ENCODE results near the gene GRID2.

Gene GRID2

DNA sequence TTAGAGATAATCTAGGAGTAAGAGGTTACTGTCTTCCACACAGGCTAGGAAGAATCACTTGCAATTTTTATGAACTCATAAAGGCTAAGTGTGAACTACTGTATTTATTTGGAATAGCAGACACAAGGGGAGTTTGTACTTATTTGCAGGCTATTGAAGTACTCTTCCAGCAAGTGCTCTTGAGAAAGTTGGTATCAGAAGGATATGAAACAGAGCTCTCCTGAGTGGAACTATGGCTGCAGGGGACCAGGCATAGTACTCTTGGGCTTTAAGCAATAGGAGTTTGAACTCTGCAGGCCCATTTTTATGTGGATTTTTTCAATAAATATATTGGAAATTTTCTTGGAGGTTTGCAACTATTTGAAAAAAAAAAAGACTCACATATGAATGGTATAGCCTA is 768.5 kb downstream of the GRID2 start:
- DNase-seq (ENCODE audit: low read depth in 2 of 2): no peak

DNA sequence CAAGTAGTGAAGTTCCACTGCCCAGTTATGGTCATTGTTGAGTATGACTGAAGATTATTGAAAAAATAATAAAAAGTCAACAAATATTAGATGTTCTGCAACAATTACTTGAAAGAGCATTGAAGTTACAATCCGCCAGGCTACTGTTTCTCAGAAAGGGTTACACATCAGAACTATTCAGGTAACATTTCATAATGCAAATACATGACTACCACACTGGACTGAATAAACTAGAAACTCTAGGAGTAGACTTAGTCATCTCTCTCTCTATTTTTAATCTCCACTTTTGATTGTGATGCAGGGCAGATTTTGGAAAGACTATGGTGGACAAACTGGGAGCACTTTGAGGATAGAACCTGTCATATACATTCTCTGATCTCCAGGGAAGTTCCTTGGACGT is 776.5 kb downstream of the GRID2 start:
- no peak for DNase-seq (ENCODE audit: low read depth in 2 of 2)

- no peak for DNase-seq (ENCODE audit: low read depth in 2 of 2)
Measured at GRCh38 chr4:93084599-93085305, 781.0 kb downstream of the GRID2 start.

GRCh38 chr4:93086356-93086755 is 782.6 kb downstream of the GRID2 start:
- no peak for DNase-seq (ENCODE audit: low read depth in 2 of 2)

DNA sequence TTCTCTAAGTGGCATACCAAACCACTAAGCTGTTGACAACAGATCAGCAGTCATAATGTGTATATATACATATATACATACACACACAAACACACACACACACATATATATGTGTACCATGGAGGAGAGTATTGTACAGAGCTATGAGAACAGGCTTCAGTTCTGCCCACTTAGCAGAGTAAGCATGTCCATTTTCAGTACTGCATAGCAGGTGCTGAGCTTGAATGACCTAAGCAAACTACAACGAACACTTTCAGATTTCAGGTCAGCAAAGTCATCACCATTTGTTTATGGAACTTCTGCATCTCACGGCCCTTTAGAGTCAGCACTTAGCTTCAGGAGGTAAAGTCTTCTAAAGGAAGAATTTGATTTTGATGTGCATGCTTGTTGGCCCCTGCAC is 789.0 kb downstream of the GRID2 start:
- no peak for DNase-seq (ENCODE audit: low read depth in 2 of 2)

DNA sequence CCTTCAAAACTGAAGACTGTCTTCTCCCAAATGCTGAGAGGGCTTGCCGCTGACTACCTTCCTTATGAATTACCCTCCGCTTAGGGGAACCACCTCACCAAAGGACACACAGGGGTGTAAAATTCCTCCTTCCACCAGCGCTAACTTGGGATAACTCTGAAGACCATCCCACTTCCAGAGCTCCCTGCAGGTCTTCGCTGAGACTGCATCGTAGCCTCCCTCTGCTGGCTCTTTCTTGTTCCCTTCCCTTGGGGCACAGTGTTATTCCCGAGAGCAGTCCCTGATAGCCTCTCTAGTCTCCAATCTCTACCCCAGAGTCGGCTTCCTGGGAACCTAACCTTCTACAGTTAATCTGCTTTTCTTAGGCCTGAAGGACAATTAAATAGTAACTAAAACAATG is 799.3 kb downstream of the GRID2 start:
- DNase-seq (ENCODE audit: low read depth in 2 of 2): no peak

GRCh38 chr4:93116624-93117023 is 812.9 kb downstream of the GRID2 start:
- no peak for DNase-seq (ENCODE audit: low read depth in 2 of 2)

- DNase-seq (ENCODE audit: low read depth in 2 of 2): no peak
Measured at GRCh38 chr4:93127489-93127888, 823.7 kb downstream of the GRID2 start.

- no peak for DNase-seq (ENCODE audit: low read depth in 2 of 2)
Measured at GRCh38 chr4:93132631-93133030, 828.9 kb downstream of the GRID2 start.

- DNase-seq (ENCODE audit: low read depth in 2 of 2): no peak
Measured at GRCh38 chr4:93139118-93139517, 835.4 kb downstream of the GRID2 start.

DNA sequence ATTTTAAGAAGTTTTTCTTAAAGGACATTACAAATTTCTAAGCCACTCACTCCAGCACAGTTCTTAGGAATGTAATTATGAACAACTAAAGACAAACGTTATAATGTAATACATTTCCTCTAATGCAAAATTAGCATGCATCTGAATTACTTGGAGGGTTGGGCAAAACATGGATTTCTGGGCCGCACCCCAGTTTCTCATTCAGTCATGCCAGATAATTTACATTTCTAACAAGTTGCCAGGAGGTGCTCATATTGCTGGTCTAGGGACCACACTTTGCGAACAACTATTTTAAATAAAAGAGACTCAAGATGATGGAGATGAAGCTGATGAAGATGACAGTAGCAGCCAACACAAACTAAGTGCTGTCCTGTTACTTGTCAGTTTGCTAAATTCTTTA is 840.1 kb downstream of the GRID2 start:
- DNase-seq (ENCODE audit: low read depth in 2 of 2): no peak

DNA sequence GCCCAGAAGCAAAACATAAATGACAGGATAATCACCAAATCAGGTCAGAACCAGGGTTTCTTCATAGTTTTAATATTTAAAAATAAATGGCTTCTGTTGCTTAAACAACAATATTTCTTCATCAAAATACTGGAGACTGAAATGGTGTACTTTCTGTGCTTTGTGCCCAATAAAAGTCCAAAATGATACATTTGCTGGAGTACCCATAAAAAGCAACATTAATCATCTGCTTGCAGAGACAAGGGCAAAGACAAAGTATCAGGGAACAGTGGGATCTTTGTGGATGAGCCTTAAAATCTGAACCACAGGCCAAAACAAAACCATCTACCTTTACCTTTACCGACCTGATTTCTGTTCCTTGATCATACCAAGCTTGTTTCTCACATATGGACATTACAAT is 840.9 kb downstream of the GRID2 start:
- no peak for DNase-seq (ENCODE audit: low read depth in 2 of 2)

GRCh38 chr4:93147524-93148212 is 843.9 kb downstream of the GRID2 start:
- no peak for DNase-seq (ENCODE audit: low read depth in 2 of 2)

GRCh38 chr4:93152491-93152890 is 848.7 kb downstream of the GRID2 start:
- DNase-seq (ENCODE audit: low read depth in 2 of 2): no peak

GRCh38 chr4:93157986-93158385 is 854.2 kb downstream of the GRID2 start:
- no peak for DNase-seq (ENCODE audit: low read depth in 2 of 2)

DNA sequence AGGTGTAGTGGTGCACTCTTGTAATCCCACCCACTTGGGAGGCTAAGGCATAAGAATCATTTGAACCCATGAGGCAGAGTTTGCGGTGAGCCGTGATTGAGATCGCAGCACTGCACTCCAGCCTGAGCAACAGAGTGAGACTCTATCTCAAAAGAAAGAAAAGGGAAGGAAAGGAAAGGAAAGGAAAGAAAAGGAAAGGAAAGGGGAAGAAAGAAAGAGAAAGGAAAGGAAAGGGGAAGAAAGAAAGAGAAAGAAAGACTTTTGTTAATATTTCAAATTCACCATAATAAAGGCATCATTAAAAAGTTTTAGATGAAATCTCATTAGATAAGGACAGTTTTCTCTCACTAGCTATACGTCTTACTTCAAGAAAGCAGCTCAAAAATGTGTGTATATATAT is 864.3 kb downstream of the GRID2 start:
- no peak for DNase-seq (ENCODE audit: low read depth in 2 of 2)

DNA sequence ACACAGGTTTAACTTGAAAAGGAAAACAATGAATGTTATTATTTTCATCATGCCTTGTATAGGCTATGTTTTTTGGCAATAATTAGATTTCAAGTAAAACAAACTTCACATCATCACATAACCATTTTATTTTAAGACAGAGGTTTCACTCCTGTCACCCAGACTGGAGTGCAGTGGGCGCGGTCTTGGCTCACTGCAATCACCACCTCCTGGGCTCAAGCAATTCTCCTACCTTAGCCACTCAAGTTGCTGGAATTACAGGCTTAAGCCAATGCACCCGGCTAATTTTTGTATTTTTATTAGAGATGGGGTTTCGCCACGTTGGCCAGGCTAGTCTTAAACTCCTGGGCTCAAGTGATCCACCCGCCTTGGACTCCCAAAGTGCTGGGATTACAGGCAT is 866.2 kb downstream of the GRID2 start:
- DNase-seq (ENCODE audit: low read depth in 2 of 2): no peak

DNA sequence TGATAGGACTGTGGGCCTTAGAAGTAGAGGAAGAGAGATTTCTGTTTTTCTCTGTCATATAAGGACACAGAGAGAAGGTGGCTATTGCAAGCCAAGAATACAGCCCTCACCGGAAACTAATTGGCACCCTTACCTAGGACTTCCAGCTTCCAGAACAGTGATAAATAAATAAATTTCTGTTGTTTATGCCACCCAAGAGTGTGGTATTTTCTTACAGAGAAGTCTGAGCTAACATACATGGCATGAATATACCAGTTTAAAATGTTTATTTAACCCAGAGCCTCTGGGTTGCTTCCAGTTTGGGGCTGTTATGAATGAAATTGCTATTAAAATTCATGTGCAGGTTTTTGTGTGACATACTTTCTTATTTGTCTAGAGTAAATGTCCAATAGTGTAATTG is 870.8 kb downstream of the GRID2 start:
- no peak for DNase-seq (ENCODE audit: low read depth in 2 of 2)

- DNase-seq (ENCODE audit: low read depth in 2 of 2): no peak
Measured at GRCh38 chr4:93178279-93178678, 874.5 kb downstream of the GRID2 start.

DNA sequence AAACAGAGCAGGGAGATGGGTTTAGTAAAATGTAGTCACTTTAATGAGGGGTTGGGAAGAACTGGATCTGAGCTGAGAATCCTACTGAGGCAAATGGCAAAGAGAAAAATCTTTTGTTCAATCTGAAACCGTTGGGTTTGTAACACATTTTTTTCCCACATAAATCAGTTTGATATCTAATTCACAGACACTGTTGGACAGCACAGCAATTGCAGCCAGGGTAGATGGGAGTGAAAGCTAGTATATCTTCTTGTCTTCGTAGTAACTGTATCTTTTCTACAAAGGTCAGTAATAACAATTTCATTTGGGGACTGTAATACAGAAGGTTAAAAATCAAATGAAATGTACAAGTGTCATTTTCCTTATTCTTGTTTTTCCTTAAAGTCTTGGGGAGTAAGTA is 875.3 kb downstream of the GRID2 start:
- DNase-seq (ENCODE audit: low read depth in 2 of 2): no peak

DNA sequence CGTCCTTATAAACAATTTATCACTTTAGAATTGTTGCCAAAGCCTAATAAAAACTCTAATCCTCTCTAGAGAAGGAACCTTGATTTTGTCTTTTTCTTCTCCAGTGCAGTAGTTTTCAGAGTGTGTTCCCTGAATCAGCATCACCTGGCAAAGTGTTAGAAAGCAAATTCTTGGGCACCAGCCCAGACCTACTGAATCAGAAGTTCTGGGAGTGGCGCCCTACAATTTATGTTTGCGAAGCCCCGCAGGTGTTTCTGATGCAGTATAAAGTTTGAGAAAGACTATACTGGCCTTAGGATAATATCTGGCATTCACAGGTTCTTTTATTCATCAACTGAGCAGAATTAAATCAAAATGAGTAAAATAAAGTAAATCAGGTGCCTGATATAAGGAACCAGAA is 879.0 kb downstream of the GRID2 start:
- no peak for DNase-seq (ENCODE audit: low read depth in 2 of 2)

GRCh38 chr4:93183576-93183975 is 879.8 kb downstream of the GRID2 start:
- DNase-seq (ENCODE audit: low read depth in 2 of 2): no peak

GRCh38 chr4:93184053-93184452 is 880.3 kb downstream of the GRID2 start:
- no peak for DNase-seq (ENCODE audit: low read depth in 2 of 2)

DNA sequence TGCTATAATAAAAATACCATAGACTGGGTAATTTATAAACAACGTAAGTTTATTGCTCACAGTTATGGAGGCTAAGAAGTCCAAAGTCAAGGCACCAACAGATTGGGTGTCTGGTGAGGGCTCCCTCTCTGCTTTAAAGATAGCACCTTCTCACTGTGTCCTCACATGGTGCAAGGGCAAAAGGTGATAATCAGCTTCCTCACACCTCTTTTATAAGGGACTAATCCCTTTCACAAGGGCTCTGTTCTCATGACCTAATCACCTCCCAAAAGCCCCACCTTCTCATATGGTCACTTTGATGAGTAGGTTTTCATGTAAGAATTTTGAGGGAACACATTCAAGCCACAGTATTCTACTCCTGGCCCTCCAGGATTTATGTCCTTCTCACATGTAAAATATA is 883.1 kb downstream of the GRID2 start:
- no peak for DNase-seq (ENCODE audit: low read depth in 2 of 2)
